HG03103 (cell line): ENCODE measurements around the gene MROH7.

ENCODE experiments used
- ATAC-seq: cut with Tn5 transposase; IDR thresholded peaks from one replicate; pipeline ENCODE4 v1.9.1; 2021; ENCODE audit warnings: low read depth; ENCODE audit not compliant: unreplicated experiment

The MROH7 gene

GRCh38 chr1:54716299-54717047 is 74.9 kb downstream of the MROH7 start:
- ATAC-seq = no peak

GRCh38 chr1:54721719-54722118 is 80.1 kb downstream of the MROH7 start:
- ATAC-seq = no peak

- no peak for ATAC-seq
Observed at GRCh38 chr1:54723985-54724384, 82.4 kb downstream of the MROH7 start.

- ATAC-seq = no peak
Observed at GRCh38 chr1:54724771-54725170, 83.2 kb downstream of the MROH7 start.

DNA sequence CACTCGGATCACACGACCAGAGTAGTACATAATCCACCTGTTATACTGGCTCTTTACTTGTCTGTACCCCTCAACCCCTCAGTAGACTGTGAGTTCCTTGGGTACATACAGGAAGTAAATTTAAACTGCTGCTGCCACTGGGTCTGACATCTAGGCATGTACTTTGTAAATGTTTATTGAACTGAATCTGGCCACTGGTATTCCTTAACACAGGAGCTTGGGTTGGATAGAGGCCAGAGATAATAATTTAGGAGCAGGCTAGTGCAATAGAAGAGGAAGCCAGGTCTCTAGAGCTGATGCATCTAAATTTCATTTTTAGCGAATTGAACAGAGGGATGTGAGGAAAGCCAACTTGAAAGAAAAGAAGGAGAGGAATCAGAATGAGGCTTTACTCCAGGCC is 86.4 kb downstream of the MROH7 start:
- ATAC-seq = no peak

GRCh38 chr1:54736685-54737084 is 95.1 kb downstream of the MROH7 start:
- ATAC-seq = no peak

DNA sequence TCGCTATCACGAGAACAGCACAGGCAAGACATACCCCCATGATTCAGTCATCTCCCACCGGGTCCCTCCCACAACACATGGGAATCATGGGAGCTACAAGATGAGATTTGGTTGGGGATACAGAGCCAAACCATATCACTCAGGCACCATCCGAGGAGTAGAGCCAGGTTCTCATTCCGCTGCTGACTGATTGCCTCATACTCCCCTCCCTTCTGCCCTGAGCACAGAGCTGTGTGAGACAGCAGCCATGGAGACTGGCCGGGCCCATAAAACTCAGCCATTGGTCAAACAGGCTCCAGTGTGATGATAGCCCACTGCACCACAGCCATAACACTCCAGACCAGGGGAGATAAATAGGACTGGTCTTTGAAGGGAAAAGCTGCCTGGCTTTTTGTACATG is 96.7 kb downstream of the MROH7 start:
- ATAC-seq = no peak

DNA sequence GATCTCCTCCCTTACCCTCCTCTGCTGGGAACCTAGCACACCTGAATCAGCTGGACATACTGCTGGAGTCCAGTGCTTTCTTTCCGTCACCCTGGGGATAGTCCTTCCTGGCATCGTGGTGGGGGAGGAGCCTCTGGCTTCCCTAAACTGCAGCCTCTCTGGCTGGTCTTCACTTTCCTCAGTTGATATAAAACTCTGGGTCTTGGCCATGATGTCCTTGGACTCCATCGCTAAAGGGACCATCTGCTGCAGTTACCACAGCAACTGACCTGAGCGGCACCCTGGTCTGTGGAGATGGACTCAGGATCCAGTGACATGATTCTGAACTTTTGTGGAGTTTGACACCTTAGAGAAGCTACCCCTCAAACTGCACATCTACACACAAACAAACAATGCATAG is 99.9 kb downstream of the MROH7 start:
- ATAC-seq = no peak

DNA sequence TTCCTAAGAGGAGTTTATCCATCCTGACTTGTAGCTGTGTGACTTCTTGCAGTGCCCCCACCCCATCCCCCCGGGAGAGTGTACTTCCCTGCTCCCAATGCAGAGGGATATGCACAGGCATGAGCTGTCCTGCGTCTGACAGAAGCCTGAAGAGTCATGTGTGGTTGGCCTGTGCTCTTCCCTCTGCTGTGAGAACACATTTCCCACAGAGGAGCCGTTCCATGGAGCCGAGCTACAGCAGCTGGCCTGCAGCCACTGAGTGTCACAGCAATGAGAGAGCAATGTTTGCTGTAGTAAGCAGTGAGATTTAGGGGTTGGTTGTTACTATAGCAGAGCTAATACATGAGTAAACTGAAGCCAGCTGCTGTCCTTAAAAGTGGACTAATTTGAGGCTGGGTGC is 100.7 kb downstream of the MROH7 start:
- ATAC-seq = no peak

DNA sequence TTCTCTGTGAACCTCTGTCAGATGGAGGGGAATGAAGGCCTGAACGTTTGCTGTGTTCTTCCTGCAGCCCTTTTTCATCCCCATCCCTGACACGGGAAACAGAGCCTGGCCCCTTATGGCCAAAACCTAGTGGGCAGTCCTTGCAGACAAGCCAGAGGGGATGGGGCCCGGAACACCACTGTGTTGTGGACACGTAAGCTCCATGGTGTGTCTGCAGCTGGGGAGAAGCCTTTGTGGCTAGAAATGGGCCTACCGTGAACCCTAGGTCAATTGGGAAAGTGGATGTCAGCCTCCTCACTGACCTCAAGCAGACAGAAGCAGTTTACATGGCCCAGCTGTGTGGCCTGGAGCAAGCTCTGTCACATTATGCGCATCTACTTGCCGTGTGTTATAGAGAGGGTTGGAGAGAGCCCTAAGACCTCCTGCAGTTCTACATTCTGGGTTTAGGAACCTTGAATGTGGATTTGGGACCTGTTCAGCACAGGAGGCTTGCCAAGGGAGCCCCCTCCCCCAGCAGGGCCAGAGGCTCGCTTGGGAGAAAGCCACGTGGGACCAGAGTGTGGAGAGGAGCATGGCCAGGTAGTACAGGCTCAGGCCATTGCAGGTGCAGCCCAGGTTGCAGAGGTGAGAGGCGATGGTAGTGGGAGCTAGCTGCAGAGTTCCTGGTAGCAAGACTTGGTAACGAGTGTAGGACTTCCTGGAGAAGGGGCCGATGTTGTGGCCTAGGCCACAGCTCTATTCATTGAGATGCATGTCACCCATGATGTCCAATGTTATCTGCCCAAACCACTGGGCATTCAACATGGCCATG is 102.0 kb downstream of the MROH7 start:
- ATAC-seq = no peak

DNA sequence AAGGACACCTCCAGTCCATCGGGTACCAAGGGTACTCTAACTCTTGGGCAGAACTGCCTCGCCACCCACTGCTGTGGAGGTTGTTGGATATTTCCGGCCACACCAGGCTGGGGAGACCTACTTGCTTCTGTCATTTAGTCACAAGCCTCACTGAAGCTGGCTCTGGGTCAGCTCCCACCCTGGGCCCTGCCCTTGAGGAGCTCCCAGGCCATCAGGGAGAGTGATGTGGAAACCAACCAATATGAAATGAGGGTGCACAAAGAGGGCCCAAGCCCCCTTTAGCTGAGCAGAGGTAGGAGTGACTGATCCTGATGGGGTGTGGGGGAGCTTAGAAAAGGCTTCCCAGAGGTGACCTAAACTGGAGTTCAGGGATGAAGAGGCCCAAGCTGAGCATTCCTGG is 103.1 kb downstream of the MROH7 start:
- ATAC-seq = no peak

DNA sequence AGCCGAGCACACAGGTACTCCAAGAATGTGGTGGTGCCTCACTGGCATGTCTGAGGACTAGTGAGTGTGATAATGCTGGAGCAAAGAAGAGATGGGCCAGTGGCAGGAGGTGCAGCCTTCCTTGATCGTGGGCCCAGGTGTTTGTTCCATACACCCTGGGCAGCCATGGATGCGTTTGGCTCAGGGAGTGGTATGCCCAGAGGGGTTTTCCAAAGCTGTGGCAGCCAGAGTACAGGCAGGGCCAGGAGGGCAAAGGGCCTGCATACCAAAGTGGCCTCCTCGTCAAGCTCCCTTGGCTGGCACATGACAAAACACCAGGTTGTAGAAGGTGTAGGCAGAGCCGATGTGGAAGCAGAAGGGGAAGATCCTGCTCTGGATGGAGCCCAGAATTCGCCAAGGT is 103.7 kb downstream of the MROH7 start:
- ATAC-seq = no peak

- ATAC-seq = no peak
Observed at GRCh38 chr1:54745864-54746263, 104.3 kb downstream of the MROH7 start.

- ATAC-seq = no peak
Observed at GRCh38 chr1:54748094-54748835, 106.7 kb downstream of the MROH7 start.

- no peak for ATAC-seq
Observed at GRCh38 chr1:54750596-54750995, 109.0 kb downstream of the MROH7 start.

DNA sequence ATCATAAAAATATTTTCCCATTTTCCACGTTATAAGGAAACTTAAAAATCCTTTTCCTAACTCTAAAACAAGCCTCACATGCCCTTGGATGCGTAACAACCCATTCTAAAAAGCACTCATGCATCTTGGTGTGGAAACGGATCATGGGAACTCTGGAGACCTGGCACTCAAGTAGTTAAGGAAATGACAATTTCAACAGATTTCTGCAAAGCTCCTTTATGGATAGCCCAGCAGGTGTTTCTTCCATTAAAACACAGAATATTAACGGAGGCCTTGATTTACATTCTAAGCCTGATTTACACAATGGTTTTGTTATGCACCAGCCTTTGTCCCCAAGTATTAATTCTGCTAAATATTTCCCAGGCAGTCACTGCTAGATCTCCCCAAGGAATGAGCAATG is 109.8 kb downstream of the MROH7 start:
- ATAC-seq = no peak

- ATAC-seq = no peak
Observed at GRCh38 chr1:54754045-54754444, 112.5 kb downstream of the MROH7 start.

GRCh38 chr1:54754486-54755285 is 113.1 kb downstream of the MROH7 start:
- no peak for ATAC-seq

DNA sequence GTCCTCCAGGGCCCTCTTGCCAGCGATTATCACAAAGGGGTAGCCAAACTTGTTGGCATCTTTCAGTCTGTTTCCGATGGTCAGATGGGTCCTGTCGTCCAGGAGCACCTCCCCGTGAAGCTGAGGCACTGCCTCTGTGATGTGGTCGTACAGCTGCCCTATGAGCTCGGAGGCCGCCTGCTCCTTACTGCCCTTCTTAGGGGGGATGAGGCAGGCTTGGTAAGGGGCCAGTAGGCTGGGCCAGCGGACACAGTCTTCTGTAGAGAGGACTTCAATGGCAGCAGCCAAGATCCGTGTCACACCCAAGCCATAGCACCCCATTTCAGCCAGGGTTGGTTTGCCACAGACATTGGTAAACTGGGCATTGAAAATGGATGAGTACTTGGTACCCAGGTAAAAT is 116.2 kb downstream of the MROH7 start:
- ATAC-seq = no peak

- no peak for ATAC-seq
Observed at GRCh38 chr1:54758678-54759348, 117.2 kb downstream of the MROH7 start.
